GM04503 (cell line): ENCODE results near the gene METTL25B.

Experiments used
- DNase-seq: peaks from one replicate; pipeline ENCODE4 v3.0.0-alpha.2; 2012; ENCODE audit warnings: low read depth

Gene METTL25B

DNA sequence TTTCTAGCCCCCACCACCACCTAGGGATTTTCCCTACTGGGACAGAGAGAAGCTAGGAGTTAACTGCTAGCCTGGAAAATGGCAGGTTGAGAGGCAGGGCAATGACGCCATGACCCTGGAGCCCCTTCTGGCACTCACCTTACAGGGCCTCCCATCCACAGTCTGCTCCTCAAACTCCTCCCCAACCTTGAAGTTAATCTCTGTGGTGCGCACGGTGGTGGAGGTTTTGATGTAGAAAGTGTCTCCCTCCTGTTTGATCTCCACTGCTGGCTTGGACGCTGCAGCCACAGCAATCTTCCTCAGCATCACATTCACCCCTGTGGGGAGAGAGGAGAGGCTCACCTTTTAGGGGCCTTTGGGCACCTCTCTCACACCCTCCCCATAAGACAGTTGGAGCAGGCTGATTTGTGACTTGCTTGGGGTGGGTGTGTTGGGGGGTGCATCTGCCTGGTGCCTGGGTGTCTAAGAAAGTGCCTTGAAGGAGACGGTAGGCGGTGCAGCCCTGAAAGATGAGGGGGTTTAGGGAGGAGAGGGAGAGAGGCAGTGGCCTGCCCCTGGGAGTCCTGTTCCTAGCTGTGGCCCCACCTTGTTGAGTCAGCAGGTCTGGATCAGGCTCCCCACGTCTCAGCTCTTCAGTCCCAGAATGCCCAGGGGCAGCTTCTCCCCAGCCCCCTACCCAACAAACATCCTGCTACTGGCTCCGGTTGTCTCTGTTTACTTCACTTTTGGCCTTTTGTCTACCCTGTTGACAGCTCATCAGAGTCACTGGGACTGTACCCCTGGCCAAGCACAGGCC lies 27.3 kb upstream of the METTL25B start:
- no peak for DNase-seq

- DNase-seq: no peak
Observed at GRCh38 chr1:156703336-156703735, 24.9 kb upstream of the METTL25B start.

GRCh38 chr1:156703741-156704140 lies 24.5 kb upstream of the METTL25B start:
- DNase-seq: no peak

DNA sequence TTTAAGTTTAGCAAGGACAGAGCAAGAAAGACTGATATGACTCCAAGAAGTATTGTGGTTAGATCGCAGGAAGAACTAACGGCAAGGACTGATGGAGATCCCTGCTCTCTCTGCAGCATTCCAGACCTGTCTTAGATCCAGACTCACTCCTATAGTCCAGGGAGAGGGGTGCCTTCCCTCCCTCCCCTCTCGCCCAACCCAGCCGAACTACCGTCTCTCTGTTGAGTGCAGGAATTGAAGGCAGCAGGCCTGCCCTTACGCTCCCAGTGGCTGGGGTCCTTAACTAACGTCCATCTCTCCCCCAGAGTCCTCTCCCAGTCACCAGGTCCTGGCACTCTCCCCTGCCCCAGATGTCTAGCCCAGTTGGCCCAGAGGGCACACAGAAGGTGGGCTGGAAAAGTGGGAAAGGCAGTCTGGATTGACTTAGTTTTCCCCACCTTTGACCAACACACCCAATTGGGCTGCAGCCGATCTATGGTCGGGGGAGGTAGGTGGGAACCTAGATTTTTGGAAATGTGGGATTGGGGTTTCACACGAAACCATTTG lies 24.0 kb upstream of the METTL25B start:
- DNase-seq: no peak

DNA sequence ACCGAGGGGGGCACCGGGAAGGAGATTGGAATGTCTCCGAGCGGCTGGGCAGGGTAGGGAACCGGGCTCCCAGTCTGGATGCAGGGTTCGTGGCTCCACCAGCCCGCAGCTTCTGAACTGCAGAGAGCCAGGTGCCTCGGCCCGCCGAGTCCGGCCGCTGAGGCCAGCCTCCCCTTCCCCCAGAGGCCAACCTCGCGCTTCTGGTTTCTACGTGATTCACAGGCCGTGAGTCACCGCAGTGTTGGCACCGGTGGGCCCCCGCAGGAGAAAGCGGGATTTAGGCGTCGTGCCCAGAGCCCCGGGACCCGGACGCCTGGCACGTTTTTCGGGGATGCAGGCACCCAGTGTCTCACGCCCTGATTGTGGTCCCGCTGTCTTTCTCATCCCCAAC lies 23.3 kb upstream of the METTL25B start:
- no peak for DNase-seq

DNA sequence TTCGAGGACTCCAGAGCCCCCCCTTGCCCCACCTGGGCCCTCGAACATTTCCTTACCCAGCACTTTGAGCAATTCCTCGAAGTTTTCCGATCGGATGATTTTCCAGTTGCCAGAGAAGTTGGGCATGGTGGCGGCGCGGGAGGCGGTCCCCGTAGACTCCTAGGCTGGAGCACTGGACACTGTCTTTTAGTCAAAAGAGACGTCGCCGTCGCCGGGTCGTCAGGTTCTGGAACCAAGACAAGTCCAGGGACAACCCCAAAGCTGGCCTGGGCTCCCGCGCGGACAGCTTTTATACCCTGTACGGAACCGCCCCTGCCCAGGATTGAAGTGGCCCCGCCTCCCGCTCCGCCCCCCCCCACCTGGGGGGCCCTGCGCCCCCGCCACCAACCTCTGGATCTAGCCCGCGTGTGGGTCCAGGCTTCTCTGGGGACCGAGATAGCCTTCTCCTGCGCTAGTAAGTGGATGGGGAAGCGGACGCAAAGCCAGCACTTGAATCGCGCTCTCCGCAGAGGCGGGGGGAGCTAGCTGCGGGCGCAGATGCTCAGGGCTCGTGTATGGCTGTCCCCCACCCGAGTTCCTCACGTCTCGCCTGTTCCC lies 22.9 kb upstream of the METTL25B start, which contains the start of gene CRABP2:
Gene CRABP2 (minus strand): TSS at position 263 of the 597 bp plus-strand sequence. CDS start 137 bp downstream, at position 126.
- no peak for DNase-seq

DNA sequence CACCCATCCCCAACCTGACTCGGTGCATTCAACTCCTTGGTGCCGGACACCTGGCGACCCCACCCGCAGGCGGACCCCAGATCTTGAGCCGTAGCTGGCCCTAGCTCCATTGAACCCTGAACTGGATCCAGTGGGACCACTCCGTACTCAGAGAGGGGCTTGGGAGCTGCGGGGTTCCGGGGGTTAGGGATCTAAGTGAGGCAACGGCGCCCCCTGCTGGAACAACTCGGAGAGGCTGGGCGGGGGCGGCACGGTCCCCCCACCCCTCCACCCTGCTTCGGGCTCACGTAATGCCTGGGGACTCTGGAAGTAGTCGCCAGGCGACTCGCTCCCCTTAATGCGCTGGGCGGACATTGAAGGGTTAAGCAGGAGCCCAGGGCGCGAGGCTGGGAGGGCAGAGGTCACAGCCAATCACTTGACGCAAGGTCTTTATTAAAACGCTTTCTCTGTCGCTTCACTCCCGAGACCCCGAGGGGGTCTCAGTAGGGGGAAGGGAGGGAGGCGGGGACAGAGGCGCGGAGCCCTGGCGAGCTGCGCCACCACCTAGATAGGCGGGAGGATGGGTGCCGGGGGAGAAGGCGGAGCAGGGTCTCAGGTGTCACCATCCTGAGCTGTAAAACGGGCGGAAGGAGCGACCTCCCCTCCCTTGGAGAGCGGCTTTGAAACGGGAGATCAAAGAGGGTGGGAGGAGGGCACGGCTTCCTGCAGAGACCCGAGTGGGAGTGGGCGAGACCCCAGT lies 22.2 kb upstream of the METTL25B start:
- no peak for DNase-seq

DNA sequence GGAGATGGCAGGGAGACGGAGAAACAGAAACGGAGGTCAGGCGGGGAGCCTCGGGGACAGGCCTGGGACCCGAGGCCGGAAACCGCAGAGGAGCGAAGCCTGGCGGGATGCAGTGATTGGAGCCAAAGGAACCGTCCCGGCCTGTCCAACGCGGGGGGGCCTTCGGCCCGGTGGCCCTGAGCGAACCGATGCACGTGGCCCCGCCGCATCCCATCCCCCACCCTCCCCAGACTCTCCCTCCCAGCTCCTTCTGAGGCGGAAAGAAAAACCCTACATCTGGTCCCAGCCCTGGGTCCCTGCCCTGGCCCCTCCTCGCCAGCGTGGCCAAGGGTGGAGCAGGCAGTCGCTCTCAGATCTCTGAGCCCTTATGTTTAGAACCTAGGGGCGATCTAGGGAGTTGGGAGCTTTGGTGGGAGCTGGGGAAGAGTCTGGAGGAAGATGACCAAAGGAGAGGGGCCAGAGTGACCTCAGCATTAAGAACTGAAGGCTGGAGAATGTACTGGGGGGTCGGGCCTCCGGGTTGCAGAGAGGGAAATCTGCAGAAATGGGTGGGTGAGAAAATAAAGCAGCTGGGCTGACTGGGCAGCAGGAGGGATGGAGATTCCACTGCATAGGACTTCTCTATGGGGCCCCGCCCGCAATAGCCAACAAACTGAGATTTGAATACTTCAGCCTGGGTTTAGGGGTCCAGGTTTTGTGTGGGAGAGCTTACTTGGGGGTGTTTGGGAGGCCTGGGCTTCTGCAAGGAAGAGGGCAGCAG lies 21.4 kb upstream of the METTL25B start:
- no peak for DNase-seq

DNA sequence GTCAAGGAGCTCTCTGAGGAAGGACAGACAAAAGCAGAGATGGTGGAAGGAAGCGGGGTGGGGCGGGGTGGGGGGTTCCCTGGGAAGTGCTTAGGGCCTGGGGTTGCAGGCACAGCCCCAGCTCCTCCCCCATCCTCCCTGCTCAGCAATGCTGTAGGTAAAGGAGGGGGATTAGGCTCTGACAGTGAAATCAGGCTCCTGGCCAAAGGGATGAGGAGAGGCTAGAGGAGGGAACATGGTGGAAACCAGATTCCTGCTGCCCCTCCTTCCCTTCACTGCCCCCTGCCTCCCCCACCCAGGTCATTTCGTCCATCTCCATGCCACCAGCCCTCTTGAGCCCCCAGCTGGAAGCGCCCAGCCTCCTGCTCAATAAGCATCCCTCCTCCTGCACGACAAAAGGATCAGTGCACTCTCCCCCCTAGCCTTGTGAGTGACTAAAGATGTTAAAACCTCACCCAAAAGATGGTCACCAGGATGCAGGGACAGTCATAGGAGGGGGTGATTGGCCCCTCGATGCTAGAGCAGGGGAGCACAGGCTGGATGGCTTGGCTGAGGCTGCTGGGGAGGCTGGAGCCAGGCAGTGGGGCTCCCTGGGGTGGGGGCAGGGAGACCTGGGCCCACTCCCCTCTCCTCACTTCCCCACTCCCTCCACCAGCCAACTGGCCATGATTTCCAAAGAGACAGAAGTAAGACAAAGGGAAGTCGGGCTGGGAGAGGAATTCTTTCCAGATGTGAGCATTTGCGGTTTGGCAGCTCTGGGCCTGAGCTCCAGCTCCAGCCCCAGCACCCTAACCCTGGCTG lies 20.7 kb upstream of the METTL25B start:
- DNase-seq: no peak

DNA sequence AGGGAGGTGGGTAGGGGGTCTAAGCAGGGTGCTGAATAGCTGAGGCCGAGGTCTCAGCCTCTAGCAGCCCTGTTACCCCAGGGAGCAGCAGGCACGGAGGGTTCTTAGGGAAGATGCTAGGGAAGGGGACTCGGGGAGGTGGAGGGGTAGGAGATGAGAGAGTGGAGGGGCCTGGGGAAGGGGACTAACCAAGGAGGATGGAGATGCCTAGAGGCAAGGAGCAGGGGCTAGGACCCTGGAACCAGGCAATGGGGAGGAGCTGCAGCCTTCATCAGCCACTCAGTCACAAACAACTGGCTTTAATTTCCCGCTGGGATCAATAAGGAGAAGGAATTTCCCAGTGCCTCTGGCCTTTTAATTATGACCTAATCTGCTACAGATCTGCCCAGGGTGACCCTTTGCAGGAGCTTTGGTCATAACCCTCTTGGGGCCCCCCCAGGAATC lies 20.0 kb upstream of the METTL25B start:
- no peak for DNase-seq

DNA sequence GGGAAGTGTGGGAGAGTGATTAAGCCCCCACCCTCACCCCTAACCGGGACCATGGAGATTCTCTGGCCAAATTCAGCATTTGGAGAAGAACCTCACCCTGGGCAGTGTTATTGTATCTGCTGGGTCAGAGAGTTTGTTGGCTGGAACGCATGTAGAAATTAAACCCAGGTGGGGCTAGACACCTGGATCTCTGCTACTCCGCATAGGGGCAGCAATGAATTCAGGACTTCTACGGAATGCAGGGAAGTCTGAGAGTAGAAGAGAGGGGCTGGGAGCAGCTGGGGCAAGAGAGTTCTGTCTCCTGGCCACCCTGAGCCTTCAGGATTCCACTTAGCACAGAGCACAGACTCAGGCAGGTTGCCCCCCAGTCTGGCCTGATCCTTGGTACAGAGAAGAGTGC lies 19.2 kb upstream of the METTL25B start:
- no peak for DNase-seq

DNA sequence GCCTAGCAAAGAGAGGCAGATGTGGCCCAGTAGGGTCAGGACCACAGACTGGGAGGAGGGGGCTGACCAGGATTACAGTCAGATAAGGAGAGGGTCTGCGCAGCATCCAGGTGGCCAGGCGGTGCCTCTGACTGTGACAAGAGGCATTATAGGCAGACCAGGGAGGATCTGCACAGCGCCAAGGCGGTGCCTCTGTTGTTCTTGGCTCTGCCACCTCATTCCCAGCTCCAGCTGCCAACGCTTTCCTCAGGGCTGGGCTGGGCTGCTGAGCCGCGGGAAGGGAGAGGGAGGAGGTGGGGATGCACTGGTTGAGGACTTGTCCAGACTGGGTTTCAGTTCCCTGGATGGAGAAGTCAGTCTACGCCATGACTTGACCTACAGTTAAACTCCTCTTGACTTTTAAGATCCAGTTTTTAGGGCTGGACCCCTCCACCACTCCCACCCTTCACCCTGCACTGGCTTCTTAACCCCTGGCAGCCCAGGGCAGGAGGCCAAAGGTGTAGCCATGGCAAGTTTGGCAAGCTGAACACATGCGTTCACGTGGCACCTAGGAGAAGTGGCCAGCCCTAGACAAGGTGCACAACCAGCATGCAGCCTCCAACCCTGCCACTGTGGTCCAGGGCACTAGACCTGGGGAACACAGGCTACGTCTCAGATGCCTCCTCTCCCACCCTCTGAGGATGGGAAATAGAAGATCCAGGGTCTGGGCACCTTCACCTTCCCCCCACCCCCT lies 18.3 kb upstream of the METTL25B start:
- DNase-seq: peak; percentile 55

DNA sequence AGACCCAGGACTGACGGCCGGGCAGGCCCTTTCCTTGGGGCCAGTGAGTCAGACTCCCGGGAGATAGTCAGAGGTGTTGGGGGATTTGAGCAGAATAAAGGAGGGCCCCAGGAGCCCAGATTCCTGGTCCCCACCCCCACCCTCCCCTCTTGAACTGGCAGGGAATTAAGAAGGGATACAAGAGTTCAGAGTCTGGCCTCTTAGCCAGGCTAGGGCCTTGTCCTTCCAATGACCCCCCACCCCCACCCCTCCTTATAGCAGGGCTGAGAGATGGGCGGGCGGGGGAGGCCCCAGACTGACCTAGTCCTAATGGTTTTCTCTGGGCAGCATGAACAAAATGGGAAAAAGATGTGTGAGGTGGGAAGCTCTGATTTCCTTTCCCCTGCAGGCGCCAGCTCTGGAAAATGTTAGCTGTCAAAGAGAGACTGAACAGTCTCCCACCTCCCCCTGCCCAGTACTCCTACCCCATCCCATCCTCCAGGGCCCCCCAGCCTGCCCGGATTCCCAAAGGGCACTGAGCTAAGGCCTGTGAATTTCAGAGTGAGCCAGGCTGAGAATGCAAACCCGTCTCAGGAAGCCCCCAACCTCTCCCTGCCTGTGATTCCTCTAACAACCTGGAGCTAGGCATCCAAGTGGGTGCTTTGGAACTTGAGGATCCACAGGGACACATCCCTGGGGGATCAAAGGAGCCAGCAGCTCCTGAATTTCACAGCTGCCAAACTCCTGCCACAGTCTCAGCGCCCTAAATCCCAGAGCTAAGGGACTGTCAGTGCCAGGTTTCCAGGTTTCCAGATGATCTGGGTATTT lies 17.1 kb upstream of the METTL25B start:
- DNase-seq: no peak

DNA sequence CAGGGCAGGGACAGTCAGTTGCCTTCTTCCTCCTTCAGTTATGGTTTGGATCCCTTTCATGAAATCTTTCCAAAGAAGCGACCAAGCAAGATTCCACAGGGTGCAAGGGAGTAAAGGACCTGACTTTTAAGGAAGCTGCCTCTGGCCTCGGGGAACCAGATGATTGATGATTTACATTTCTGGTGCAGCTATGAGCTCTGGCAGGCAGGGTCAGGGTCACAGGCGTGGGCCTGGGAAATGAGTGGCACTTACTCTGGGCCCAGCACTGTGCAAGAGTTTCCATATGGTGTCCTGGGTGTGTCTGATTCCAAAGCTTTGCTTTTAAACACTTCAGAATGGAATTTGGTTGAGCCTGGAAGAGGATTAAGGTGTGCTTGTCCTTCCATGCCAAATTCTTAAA lies 15.6 kb upstream of the METTL25B start:
- DNase-seq: no peak

- DNase-seq: no peak
Observed at GRCh38 chr1:156714830-156715229, 13.4 kb upstream of the METTL25B start.

DNA sequence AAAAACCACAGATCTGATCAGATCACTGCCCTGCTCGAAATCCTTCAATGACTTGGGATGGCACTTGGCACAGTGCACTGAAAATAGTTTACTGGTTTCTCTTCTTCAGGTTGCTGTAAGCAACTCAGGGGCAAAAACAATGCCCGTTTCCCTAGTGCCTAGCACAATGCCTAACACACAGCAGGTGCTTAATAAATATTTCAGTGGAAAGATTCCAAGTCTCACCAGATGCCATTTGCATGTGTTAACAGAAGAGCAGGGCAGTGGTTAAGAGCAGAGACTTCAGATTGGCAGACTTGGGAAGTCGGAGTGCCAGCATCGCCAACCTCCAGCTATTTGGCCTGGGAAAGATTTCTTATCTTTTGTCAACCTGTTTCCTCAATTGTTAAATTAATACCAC lies 10.9 kb upstream of the METTL25B start:
- DNase-seq: no peak

GRCh38 chr1:156721131-156721530 lies 7.1 kb upstream of the METTL25B start:
- no peak for DNase-seq

GRCh38 chr1:156721535-156721934 lies 6.7 kb upstream of the METTL25B start:
- DNase-seq: no peak

GRCh38 chr1:156725683-156726280 lies 2.5 kb upstream of the METTL25B start:
- no peak for DNase-seq
